ENCODE data around the gene ENOX1.

ENOX1 gene

DNA sequence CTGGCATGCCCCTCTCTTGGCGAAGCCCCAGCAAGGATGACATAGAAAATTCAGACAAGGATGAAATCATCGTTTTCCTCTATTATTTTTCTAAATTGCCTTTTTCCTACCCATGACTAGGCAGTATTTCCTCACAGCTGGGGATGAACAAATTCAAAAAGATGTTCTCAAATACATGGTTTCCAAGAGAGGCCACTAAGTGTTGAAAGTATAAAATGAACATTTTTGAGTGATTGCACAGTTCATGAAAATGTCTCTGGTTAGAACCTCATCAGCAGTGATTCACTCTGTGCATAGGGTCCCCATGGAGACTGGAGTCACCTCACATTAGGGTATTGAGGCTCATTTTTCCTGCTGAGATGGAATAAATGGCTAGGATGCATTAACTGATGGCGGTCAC lies 389.7 kb downstream of the ENOX1 start:
- no peaks in the 10 kb centered on the region for H3K27me3 ChIP-seq (ENCODE audit: insufficient read depth, low read length)
- no peaks in the 10 kb centered on the region for H3K36me3 ChIP-seq (ENCODE audit: insufficient read depth, low read length)
- no peak overlapping the region for H3K4me2 ChIP-seq (ENCODE audit: low read length)
- H3K9ac ChIP-seq (ENCODE audit: low read length) = no peak overlapping the region
- TF ChIP-seq EZH2 (IDR thresholded peaks at IDR 0.05; ENCODE audit: borderline replicate concordance, low read length) (no peak), CTCF (IDR thresholded peaks at IDR 0.05; ENCODE audit: low read length) (no peak)
- H3F3A ChIP-seq (ENCODE audit: insufficient read depth, low read length) = no peaks in the 10 kb centered on the region
- H4K20me1 ChIP-seq (ENCODE audit: insufficient read depth, low read length) = no peaks in the 10 kb centered on the region
- H3K4me3 ChIP-seq (ENCODE audit: low read depth, low read length, poor library complexity, severe bottlenecking) = no peak overlapping the region
- H3K9me3 ChIP-seq (ENCODE audit: low read length) = no peaks in the 10 kb centered on the region
- no peaks in the 10 kb centered on the region for H3K79me2 ChIP-seq (ENCODE audit: insufficient read depth, low read length)
- no peaks in the 10 kb centered on the region for H3K4me1 ChIP-seq (ENCODE audit: insufficient read depth, low read length, severe bottlenecking)
- no peak overlapping the region for H3K27ac ChIP-seq (ENCODE audit: low read depth, low read length, poor library complexity, severe bottlenecking)
- H2AFZ ChIP-seq (ENCODE audit: low read length) = no peak overlapping the region
- H3K9me2 ChIP-seq (ENCODE audit: low read depth, low read length) = no peaks in the 10 kb centered on the region

- no peak for TF ChIP-seq CTCF (IDR thresholded peaks at IDR 0.05; ENCODE audit: low read length)
- TF ChIP-seq EZH2 (IDR thresholded peaks at IDR 0.05; ENCODE audit: borderline replicate concordance, low read length) = no peak
- Histone ChIP-seq H3K4me1 (ENCODE audit: insufficient read depth, low read length, severe bottlenecking) (no peaks in the 10 kb centered on the region), H3K4me3 (ENCODE audit: low read depth, low read length, poor library complexity, severe bottlenecking) (no peak overlapping the region), H2AFZ (ENCODE audit: low read length) (no peak overlapping the region), H3K27ac (ENCODE audit: low read depth, low read length, poor library complexity, severe bottlenecking) (no peak overlapping the region), H3K9ac (ENCODE audit: low read length) (no peak overlapping the region), H3F3A (ENCODE audit: insufficient read depth, low read length) (no peaks in the 10 kb centered on the region), H3K4me2 (ENCODE audit: low read length) (no peak overlapping the region), H3K79me2 (ENCODE audit: insufficient read depth, low read length) (no peaks in the 10 kb centered on the region), H4K20me1 (ENCODE audit: insufficient read depth, low read length) (no peaks in the 10 kb centered on the region), H3K9me3 (ENCODE audit: low read length) (no peaks in the 10 kb centered on the region), H3K27me3 (ENCODE audit: insufficient read depth, low read length) (no peaks in the 10 kb centered on the region), H3K36me3 (ENCODE audit: insufficient read depth, low read length) (no peaks in the 10 kb centered on the region), H3K9me2 (ENCODE audit: low read depth, low read length) (no peaks in the 10 kb centered on the region)
Observed at GRCh38 chr13:43391036-43391435, 395.7 kb downstream of the ENOX1 start.

DNA sequence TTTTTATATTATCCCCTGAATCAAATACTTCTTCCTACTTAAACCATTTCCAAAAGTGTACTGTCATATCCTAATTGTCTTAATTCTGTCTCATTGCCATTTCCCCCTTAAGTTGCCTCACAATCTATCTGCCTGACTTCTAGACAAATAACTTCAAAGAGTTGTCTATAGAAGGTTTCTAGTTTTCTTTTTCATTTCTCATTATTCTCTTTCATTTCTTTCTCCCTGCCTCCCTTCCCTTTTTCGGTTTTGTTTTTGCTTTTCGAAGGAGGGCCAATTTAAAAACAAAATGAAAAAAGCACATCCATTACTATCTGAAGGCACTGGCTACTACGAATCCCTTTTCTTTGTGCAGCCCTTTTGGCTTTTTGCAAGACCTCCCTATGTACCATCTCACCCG lies 396.2 kb downstream of the ENOX1 start:
- H3K4me1 ChIP-seq (ENCODE audit: insufficient read depth, low read length, severe bottlenecking) = no peaks in the 10 kb centered on the region

More for the DNA sequence above, 396.2 kb downstream of the ENOX1 start:
- TF ChIP-seq CTCF (IDR thresholded peaks at IDR 0.05; ENCODE audit: low read length) (no peak), EZH2 (IDR thresholded peaks at IDR 0.05; ENCODE audit: borderline replicate concordance, low read length) (no peak)
- Histone ChIP-seq H3K27ac (ENCODE audit: low read depth, low read length, poor library complexity, severe bottlenecking) (no peak overlapping the region), H3K9ac (ENCODE audit: low read length) (no peak overlapping the region), H3K4me3 (ENCODE audit: low read depth, low read length, poor library complexity, severe bottlenecking) (no peak overlapping the region), H3F3A (ENCODE audit: insufficient read depth, low read length) (no peaks in the 10 kb centered on the region), H3K9me2 (ENCODE audit: low read depth, low read length) (no peaks in the 10 kb centered on the region), H3K36me3 (ENCODE audit: insufficient read depth, low read length) (no peaks in the 10 kb centered on the region), H3K9me3 (ENCODE audit: low read length) (no peaks in the 10 kb centered on the region), H3K79me2 (ENCODE audit: insufficient read depth, low read length) (no peaks in the 10 kb centered on the region), H3K4me2 (ENCODE audit: low read length) (no peak overlapping the region), H3K27me3 (ENCODE audit: insufficient read depth, low read length) (no peaks in the 10 kb centered on the region), H2AFZ (ENCODE audit: low read length) (no peak overlapping the region), H4K20me1 (ENCODE audit: insufficient read depth, low read length) (no peaks in the 10 kb centered on the region)

All from OCI-LY1 (cell line).